Measurements from ENCODE around the gene CCDC158. TPM values are rescaled to one million over a fixed set of nuclear protein-coding genes. Genes with fewer than 3 reads are reported as not detected.

The CCDC158 gene
- total and polyA plus RNA-seq, 10 of the 15 experiments (the other 5 are each of a cell fraction or from before 2014, with no cell fraction given), result not detected

DNA sequence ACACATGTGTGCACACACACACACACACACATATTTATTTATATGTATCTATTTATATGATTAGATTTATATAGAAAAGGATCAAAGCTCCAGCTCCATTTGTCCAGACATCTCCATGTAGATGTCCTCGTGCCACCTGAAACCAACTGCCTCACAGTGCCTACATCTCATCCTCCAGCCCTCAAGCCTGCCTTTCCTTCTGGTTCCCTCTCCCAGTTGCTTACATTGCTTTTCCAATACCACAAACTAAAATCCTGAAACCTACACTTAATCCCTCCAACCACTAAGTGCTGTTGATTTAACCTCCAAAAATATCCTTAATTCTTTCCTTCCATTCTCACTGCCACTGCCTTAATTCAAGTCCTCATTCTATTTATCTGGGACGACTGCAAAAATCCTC is 63.0 kb downstream of the CCDC158 start (continued):
- TF ChIP-seq, protein P1, sequence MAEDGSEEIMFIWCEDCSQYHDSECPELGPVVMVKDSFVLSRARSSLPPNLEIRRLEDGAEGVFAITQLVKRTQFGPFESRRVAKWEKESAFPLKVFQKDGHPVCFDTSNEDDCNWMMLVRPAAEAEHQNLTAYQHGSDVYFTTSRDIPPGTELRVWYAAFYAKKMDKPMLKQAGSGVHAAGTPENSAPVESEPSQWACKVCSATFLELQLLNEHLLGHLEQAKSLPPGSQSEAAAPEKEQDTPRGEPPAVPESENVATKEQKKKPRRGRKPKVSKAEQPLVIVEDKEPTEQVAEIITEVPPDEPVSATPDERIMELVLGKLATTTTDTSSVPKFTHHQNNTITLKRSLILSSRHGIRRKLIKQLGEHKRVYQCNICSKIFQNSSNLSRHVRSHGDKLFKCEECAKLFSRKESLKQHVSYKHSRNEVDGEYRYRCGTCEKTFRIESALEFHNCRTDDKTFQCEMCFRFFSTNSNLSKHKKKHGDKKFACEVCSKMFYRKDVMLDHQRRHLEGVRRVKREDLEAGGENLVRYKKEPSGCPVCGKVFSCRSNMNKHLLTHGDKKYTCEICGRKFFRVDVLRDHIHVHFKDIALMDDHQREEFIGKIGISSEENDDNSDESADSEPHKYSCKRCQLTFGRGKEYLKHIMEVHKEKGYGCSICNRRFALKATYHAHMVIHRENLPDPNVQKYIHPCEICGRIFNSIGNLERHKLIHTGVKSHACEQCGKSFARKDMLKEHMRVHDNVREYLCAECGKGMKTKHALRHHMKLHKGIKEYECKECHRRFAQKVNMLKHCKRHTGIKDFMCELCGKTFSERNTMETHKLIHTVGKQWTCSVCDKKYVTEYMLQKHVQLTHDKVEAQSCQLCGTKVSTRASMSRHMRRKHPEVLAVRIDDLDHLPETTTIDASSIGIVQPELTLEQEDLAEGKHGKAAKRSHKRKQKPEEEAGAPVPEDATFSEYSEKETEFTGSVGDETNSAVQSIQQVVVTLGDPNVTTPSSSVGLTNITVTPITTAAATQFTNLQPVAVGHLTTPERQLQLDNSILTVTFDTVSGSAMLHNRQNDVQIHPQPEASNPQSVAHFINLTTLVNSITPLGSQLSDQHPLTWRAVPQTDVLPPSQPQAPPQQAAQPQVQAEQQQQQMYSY (CRISPR knock-in tag; IDR thresholded peaks at IDR 0.05), result no peak
- no peak for TF ChIP-seq SUPT20H (IDR thresholded peaks at IDR 0.05; ENCODE audit: borderline replicate concordance, control insufficient read depth, low read depth, low read length)

GRCh38 chr4:76354517-76355473 is 66.1 kb downstream of the CCDC158 start:
- DNase-seq (ENCODE audit: low read depth, low spot score), result no peak
- no peak for TF ChIP-seq ZNF24 (IDR thresholded peaks at IDR 0.05)
- TF ChIP-seq, protein P2, sequence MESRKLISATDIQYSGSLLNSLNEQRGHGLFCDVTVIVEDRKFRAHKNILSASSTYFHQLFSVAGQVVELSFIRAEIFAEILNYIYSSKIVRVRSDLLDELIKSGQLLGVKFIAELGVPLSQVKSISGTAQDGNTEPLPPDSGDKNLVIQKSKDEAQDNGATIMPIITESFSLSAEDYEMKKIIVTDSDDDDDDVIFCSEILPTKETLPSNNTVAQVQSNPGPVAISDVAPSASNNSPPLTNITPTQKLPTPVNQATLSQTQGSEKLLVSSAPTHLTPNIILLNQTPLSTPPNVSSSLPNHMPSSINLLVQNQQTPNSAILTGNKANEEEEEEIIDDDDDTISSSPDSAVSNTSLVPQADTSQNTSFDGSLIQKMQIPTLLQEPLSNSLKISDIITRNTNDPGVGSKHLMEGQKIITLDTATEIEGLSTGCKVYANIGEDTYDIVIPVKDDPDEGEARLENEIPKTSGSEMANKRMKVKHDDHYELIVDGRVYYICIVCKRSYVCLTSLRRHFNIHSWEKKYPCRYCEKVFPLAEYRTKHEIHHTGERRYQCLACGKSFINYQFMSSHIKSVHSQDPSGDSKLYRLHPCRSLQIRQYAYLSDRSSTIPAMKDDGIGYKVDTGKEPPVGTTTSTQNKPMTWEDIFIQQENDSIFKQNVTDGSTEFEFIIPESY (IDR thresholded peaks at IDR 0.05), result no peak
- no peak for TF ChIP-seq NRF1 (conservative IDR thresholded peaks at IDR 0.05; ENCODE audit: low read depth, low read length)
- no peak for TF ChIP-seq CHD4 (IDR thresholded peaks at IDR 0.05)
- H3K27me3 ChIP-seq (replicated peaks in 1 of 2; ENCODE audit: control insufficient read depth in 2 of 2, insufficient read depth in 2 of 2, low read length in 1 of 2), result no peaks in the 10 kb centered on the region
- 14% methylated on average over 9 of the region's 9 CpGs for WGBS (ENCODE audit: insufficient coverage, insufficient replicate concordance, low lambda C conversion rate, missing lambda C conversion rate)
- ChIA-PET POLR2A (interaction anchor here (0.6 kb wide), 1 partner anchor 514 kb away, joined by 4 read pairs; no protein-coding TSS in a partner anchor), RAD21 (ENCODE audit: unreplicated experiment) (no interaction called here), SMC1A (ENCODE audit: uncharacterized antibody, unreplicated experiment) (interaction anchor here (0.5 to 1.7 kb wide), 4 partner anchors 10 to 401 kb away, joined by 3 to 5 read pairs (median 4); no protein-coding TSS in a partner anchor), CTCF (interaction anchor here (0.5 kb wide), 1 partner anchor 103 kb away, joined by 3 read pairs; the partner anchor contains the start of gene FAM47E)
- no peaks in the 10 kb centered on the region for H4K20me1 ChIP-seq (ENCODE audit: control insufficient read depth, insufficient read depth)
- H3K9me3 ChIP-seq (replicated peaks; ENCODE audit: control insufficient read depth, insufficient read depth, low read length), result no peaks in the 10 kb centered on the region; the same call in 1 of the 3 replicates
- H3K79me2 ChIP-seq (ENCODE audit: control insufficient read depth, insufficient read depth, low read length), result no peaks in the 10 kb centered on the region
- H3K27ac ChIP-seq (ENCODE audit: control insufficient read depth, insufficient read depth), result no peak overlapping the region
- no TSS peak for BruUV-seq (replicated peaks)
- no peaks in the 10 kb centered on the region for H3K4me1 ChIP-seq (ENCODE audit: control insufficient read depth, insufficient read depth, low read length)
- no peak overlapping the region for H3K4me2 ChIP-seq (ENCODE audit: control insufficient read depth, insufficient read depth)
- FAIRE-seq, result no peak
- no peak for ATAC-seq
- in situ Hi-C loops (cut with MboI) (no loop called here), intact Hi-C loops (cut with micrococcal nuclease; ENCODE audit: unreplicated experiment) (no loop called here)
- H3K9ac ChIP-seq (ENCODE audit: control insufficient read depth, insufficient read depth, low read length), result no peak overlapping the region
- no peak overlapping the region for H3K4me3 ChIP-seq
- no peak overlapping the region for H2AFZ ChIP-seq (ENCODE audit: control insufficient read depth, low read depth, low read length)
- H3K36me3 ChIP-seq (ENCODE audit: control insufficient read depth in 2 of 2, insufficient read depth in 2 of 2, low read length in 1 of 2), result no peaks in the 10 kb centered on the region

All from GM12878 (cell line).